IMR-90 (cell line): ENCODE measurements around the gene NOC2L. TPM values are rescaled to one million over a fixed set of nuclear protein-coding genes. Genes with fewer than 3 reads are reported as not detected.

Experiments
- ATAC-seq: fragments of 200-7000 bp; cut with Tn5 transposase; 2 replicates; pipeline ENCODE4 v1.9.1; 2020; ENCODE audit warnings: low read depth, mild to moderate bottlenecking, moderate library complexity
- BruUV-seq: library from RNA; stranded (reverse); fragments of 400-500 nt; replicated peaks from 2 replicates; lab custom pipeline; 2021; lab: Mats Ljungman, UMichigan
- CTCF ChIA-PET: fragments of 300-600 bp; formaldehyde crosslinking; extraction: SDS; loops from one replicate; lab custom pipeline; 2021; ENCODE audit warnings: antibody characterized with exemption; lab: Yijun Ruan, JAX
- POLR2A ChIA-PET: fragments of 300-600 bp; sonication (Branson Sonifier 250); formaldehyde crosslinking; loops from one replicate; lab custom pipeline; 2022; ENCODE audit warnings: antibody characterized with exemption; ENCODE audit not compliant: unreplicated experiment; lab: Charles Lee
- DNase-seq: peaks from one replicate; pipeline ENCODE4 v3.0.0; 2013
- H2AFZ ChIP-seq: replicated peaks from 2 replicates; pipeline ENCODE3; 2013; ENCODE audit warnings: low read length, mild to moderate bottlenecking; ENCODE audit not compliant: poor library complexity
- H2AK5ac ChIP-seq: 2 replicates; pipeline ENCODE4 v1.6.1; 2013; ENCODE audit warnings: low read depth, low read length, inconsistent platforms
- H2AK9ac ChIP-seq: replicated peaks from 2 replicates; pipeline ENCODE3; 2013; ENCODE audit warnings: mild to moderate bottlenecking, low read depth, low read length, moderate library complexity; ENCODE audit not compliant: poor library complexity
- H2BK120ac ChIP-seq: 2 replicates; pipeline ENCODE4 v1.6.1; 2013; ENCODE audit warnings: low read depth, low read length, inconsistent platforms
- H2BK15ac ChIP-seq: 3 replicates; pipeline ENCODE4 v1.6.1; 2013; ENCODE audit warnings: low read depth, low read length, inconsistent platforms
- H2BK20ac ChIP-seq: 2 replicates; pipeline ENCODE4 v1.6.1; 2013; ENCODE audit warnings: low read depth, mild to moderate bottlenecking, inconsistent platforms, low read length, moderate library complexity
- H2BK5ac ChIP-seq: 2 replicates; pipeline ENCODE4 v1.6.1; 2013; ENCODE audit warnings: mild to moderate bottlenecking, low read depth, low read length, inconsistent platforms; ENCODE audit not compliant: poor library complexity, severe bottlenecking
- H3K14ac ChIP-seq: replicated peaks from 2 replicates; pipeline ENCODE4 v1.6.1; 2013; ENCODE audit warnings: low read depth, low read length, inconsistent platforms
- H3K18ac ChIP-seq: 2 replicates; pipeline ENCODE4 v1.6.1; 2013; ENCODE audit warnings: low read depth, low read length, control low read depth
- H3K23ac ChIP-seq: 2 replicates; pipeline ENCODE4 v1.6.1; 2013; ENCODE audit warnings: low read depth, low read length, inconsistent platforms
- H3K27ac ChIP-seq: 2 replicates; pipeline ENCODE4 v1.5.1; 2013; ENCODE audit warnings: mild to moderate bottlenecking, control low read depth, low read length; ENCODE audit not compliant: insufficient read depth
- H3K27me3 ChIP-seq: 2 replicates; pipeline ENCODE4 v1.6.1; 2013; ENCODE audit warnings: low read length; ENCODE audit not compliant: control insufficient read depth, insufficient read depth
- H3K36me3 ChIP-seq: 2 replicates; pipeline ENCODE4 v1.6.1; 2013; ENCODE audit warnings: low read length, mixed read lengths; ENCODE audit not compliant: control insufficient read depth, insufficient read depth
- H3K4ac ChIP-seq: 2 replicates; pipeline ENCODE4 v1.6.1; 2013; ENCODE audit warnings: low read depth, low read length, inconsistent platforms
- H3K4me1 ChIP-seq: 2 replicates; pipeline ENCODE4 v1.6.1; 2013; ENCODE audit warnings: low read length, mixed read lengths; ENCODE audit not compliant: control insufficient read depth, insufficient read depth
- H3K4me2 ChIP-seq: 2 replicates; pipeline ENCODE4 v1.6.1; 2013; ENCODE audit warnings: low read depth, mild to moderate bottlenecking, control low read depth, low read length, moderate library complexity
- H3K4me3 ChIP-seq: 2 replicates; pipeline ENCODE4 v1.5.1; 2013; ENCODE audit warnings: low read depth, mild to moderate bottlenecking, control low read depth, low read length, moderate library complexity; ENCODE audit not compliant: insufficient read depth
- H3K56ac ChIP-seq: 2 replicates; pipeline ENCODE4 v1.6.1; 2013; ENCODE audit warnings: low read length, inconsistent platforms; ENCODE audit not compliant: insufficient read depth; ENCODE audit errors: extremely low read depth
- H3K79me1 ChIP-seq, 2 experiments: 2 replicates each; pipeline ENCODE4 v1.6.1; 2013; ENCODE audit warnings: low read length in 2 of 2, inconsistent platforms in 1 of 2, low read depth in 1 of 2
- H3K9ac ChIP-seq: 2 replicates; pipeline ENCODE4 v1.6.1; 2013; ENCODE audit warnings: low read depth, low read length, control low read depth
- H3K9me1 ChIP-seq: 2 replicates; pipeline ENCODE4 v1.6.1; 2013; ENCODE audit warnings: low read length, inconsistent platforms; ENCODE audit not compliant: insufficient read depth
- H3K9me3 ChIP-seq: 2 replicates; pipeline ENCODE4 v1.6.1; 2013; ENCODE audit warnings: low read length; ENCODE audit not compliant: control insufficient read depth, insufficient read depth
- H4K20me1 ChIP-seq: 2 replicates; pipeline ENCODE4 v1.6.1; 2013; ENCODE audit warnings: low read length, inconsistent platforms; ENCODE audit not compliant: insufficient read depth
- H4K5ac ChIP-seq: 2 replicates; pipeline ENCODE4 v1.6.1; 2013; ENCODE audit warnings: mild to moderate bottlenecking, low read depth, low read length, control low read depth
- H4K8ac ChIP-seq, 2 experiments: 2 replicates each; pipeline ENCODE4 v1.6.1; 2013; ENCODE audit warnings: low read depth in 2 of 2, low read length in 2 of 2, control low read depth in 1 of 2, inconsistent platforms in 1 of 2
- H4K91ac ChIP-seq: 2 replicates; pipeline ENCODE4 v1.6.1; 2013; ENCODE audit warnings: low read depth, low read length, inconsistent platforms; ENCODE audit not compliant: insufficient read depth
- BHLHE40 ChIP-seq: fragments of 150-350 bp; IDR thresholded peaks from 2 replicates; pipeline ENCODE4 v1.6.1; 2016; ENCODE audit warnings: mild to moderate bottlenecking, low read depth, low read length
- CEBPB ChIP-seq: IDR thresholded peaks from 2 replicates; pipeline ENCODE4 v1.6.1; 2012; ENCODE audit warnings: low read depth, low read length, improper control_type of control experiment
- CHD1 ChIP-seq: IDR thresholded peaks from 2 replicates; pipeline ENCODE4 v1.6.1; 2012; ENCODE audit warnings: low read depth, low read length, improper control_type of control experiment
- MAFK ChIP-seq: IDR thresholded peaks from 2 replicates; pipeline ENCODE4 v1.6.1; 2012; ENCODE audit warnings: low read depth, low read length, improper control_type of control experiment
- MAZ ChIP-seq: IDR thresholded peaks from 2 replicates; pipeline ENCODE4 v1.6.1; 2012; ENCODE audit warnings: low read depth, mild to moderate bottlenecking, low read length, improper control_type of control experiment, moderate library complexity, borderline replicate concordance
- MXI1 ChIP-seq: IDR thresholded peaks from 2 replicates; pipeline ENCODE4 v1.6.1; 2012; ENCODE audit warnings: low read depth, mild to moderate bottlenecking, low read length, moderate library complexity, borderline replicate concordance
- NFE2L2 ChIP-seq: fragments of 150-350 bp; IDR thresholded peaks from 2 replicates; pipeline ENCODE4 v1.6.1; 2016; ENCODE audit warnings: low read depth, mild to moderate bottlenecking, low read length
- POLR2A ChIP-seq: IDR thresholded peaks from 2 replicates; pipeline ENCODE4 v1.6.1; 2012; ENCODE audit warnings: mild to moderate bottlenecking, low read depth, low read length
- RCOR1 ChIP-seq: IDR thresholded peaks from 2 replicates; pipeline ENCODE4 v1.6.1; 2012; ENCODE audit warnings: mild to moderate bottlenecking, low read length, improper control_type of control experiment; ENCODE audit not compliant: insufficient replicate concordance
- RFX5 ChIP-seq: IDR thresholded peaks from 2 replicates; pipeline ENCODE4 v1.8.0; 2012; ENCODE audit warnings: low read depth, mild to moderate bottlenecking, low read length, moderate library complexity
- SMC3 ChIP-seq: fragments of 150-350 bp; IDR thresholded peaks from 2 replicates; pipeline ENCODE4 v1.6.1; 2016; ENCODE audit warnings: low read depth, mild to moderate bottlenecking, antibody characterized with exemption, low read length, moderate library complexity
- WGBS, 2 experiments: methylation state at CpG; one replicate each; pipeline versions ENCODE4 v1.1.5 to v1.1.7; 2013; ENCODE audit warnings: missing lambda C conversion rate in 2 of 2; ENCODE audit not compliant: insufficient read length in 1 of 2; ENCODE audit errors: extremely low coverage in 2 of 2; 5-methylcytosine and 5-hydroxymethylcytosine counted together
- dilution Hi-C: fragments of 300-500 bp; cut with HindIII; formaldehyde crosslinking; loops from one replicate; pipeline ENCODE4 v1.14.3; 2018; ENCODE audit warnings: low sequenced_read_pairs; ENCODE audit not compliant: unreplicated experiment
- in situ Hi-C: fragments of 300-500 bp; cut with MboI; formaldehyde crosslinking; loops from 3 replicates; pipeline ENCODE4 v1.14.3; 2019; ENCODE audit warnings: low sequenced_read_pairs, inconsistent platforms, mixed read lengths
- intact Hi-C: fragments of 100-400 bp; cut with micrococcal nuclease; formaldehyde crosslinking; loops from 2 replicates; pipeline ENCODE4 v1.10.0; 2022
- polyA plus RNA-seq, 3 experiments: library from polyadenylated mRNA; depleted of rRNA; stranded (reverse); fragments of >200 nt; gene quantifications; 2 replicates each; pipeline ENCODE4 v1.2.3, GENCODE V29; 2012; ENCODE audit warnings: low replicate concordance in 1 of 3
- total RNA-seq: library from RNA; depleted of rRNA; stranded (reverse); fragments of >200 nt; gene quantifications from 2 replicates; pipeline ENCODE4 v1.2.3, GENCODE V29; 2012
- TF ChIP-seq, protein P1 (sequence below): conservative IDR thresholded peaks from 2 replicates; pipeline ENCODE4 v1.5.1; 2012; ENCODE audit warnings: mild to moderate bottlenecking, low read depth, low read length, improper control_type of control experiment
- TF ChIP-seq, protein P2 (sequence below): fragments of 150-350 bp; IDR thresholded peaks from 2 replicates; pipeline ENCODE4 v1.6.1; 2016; ENCODE audit warnings: low read depth, mild to moderate bottlenecking, low read length, moderate library complexity, borderline replicate concordance

The NOC2L gene
- total and polyA plus RNA-seq, 2 of the 4 experiments (the other 2 are of a cell fraction), result 74.2 to 106 TPM

DNA sequence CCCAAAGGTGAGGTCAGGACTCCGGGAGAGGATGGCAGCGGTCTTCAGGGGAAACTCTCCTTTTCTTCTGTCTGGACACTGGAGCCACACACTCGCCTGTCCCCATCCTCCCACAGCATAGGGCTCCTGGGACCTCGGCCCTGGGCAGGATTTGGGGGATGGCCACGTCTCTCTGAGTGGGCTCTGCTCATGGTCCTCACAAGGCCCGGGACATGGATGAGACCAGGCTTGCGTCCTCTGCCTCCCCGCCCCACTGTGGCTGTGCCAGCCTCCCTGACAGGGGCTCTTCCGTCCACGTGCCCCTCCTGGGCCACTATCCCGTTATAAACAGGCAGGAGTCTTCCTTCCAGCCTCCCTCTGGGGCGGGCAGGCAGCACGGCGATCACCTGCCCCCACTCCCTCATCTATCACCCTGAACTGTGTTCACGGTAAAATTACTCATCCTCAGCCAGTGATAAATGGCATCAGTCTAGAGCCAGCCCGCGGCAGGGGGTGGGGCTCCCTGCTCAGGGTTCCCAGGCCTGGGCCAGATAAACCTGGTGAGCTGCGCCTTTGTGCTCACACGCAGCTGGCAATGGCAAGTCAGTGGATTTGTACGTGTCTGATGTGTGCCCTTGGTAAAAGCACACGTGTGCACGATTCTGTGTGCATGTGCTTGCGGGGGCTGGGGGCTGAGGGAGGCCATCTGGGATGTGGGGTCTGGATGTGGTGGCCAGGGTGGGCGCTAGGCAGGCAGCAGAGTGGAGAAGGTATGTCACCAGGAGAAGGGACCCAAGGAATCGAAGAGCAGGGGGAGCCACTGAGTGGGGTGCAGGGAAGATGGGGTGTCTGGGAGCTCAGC lies 48.0 kb downstream of the NOC2L start:
- H2AFZ ChIP-seq, result peak overlapping the region; percentile 77
- 0 out of 2 replicates have a peak overlapping the region, but pooled peaks have one; percentile 56 for H3K23ac ChIP-seq
- peak overlapping the region; percentile 40; the same call in 1 of the 2 replicates for H3K4ac ChIP-seq
- BruUV-seq, result no TSS peak
- ChIA-PET CTCF (no interaction called here), POLR2A (no interaction called here)
- peak; percentile 26; the same call in 1 of the 2 replicates for ATAC-seq
- no peak overlapping the region for H3K27ac ChIP-seq
- H4K20me1 ChIP-seq, result no peaks in the 10 kb centered on the region; the same call in 1 of the 2 replicates
- in situ Hi-C loops, result loop anchor here (5.0 kb wide), 1 partner anchor 46 kb away; the partner anchor contains the start of gene NOC2L
- H3K4me3 ChIP-seq, result no peak overlapping the region
- peak overlapping the region; percentile 15; the same call in 1 of the 2 replicates for H3K14ac ChIP-seq
- intact Hi-C loops, result no loop called here
- H2AK5ac ChIP-seq, result peak overlapping the region; percentile 65; the same call in 1 of the 2 replicates
- peak overlapping the region; percentile 75 for H4K91ac ChIP-seq
- H4K5ac ChIP-seq, result no peak overlapping the region
- peak overlapping the region; percentile 87 for H2AK9ac ChIP-seq
- no peak overlapping the region for H2BK120ac ChIP-seq
- no peaks in the 10 kb centered on the region for H3K36me3 ChIP-seq
- 40% methylated on average over 17 of the region's 25 CpGs; no CpG with 5 or more reads in 1 of the 2 experiments for WGBS, 2 experiments
- H3K4me2 ChIP-seq, result no peak overlapping the region
- H2BK5ac ChIP-seq, result no peak overlapping the region
- H3K9me1 ChIP-seq, result no peaks in the 10 kb centered on the region
- H2BK20ac ChIP-seq, result no peak overlapping the region; the same call in 1 of the 2 replicates
- H3K9ac ChIP-seq, result no peak overlapping the region
- no peaks in the 10 kb centered on the region for H3K9me3 ChIP-seq
- H2BK15ac ChIP-seq, result 0 out of 3 replicates have a peak overlapping the region, but pooled peaks have one; percentile 21
- no peak overlapping the region for H3K56ac ChIP-seq
- H3K79me1 ChIP-seq, result no peaks in the 10 kb centered on the region
- H3K18ac ChIP-seq, result no peak overlapping the region
- dilution Hi-C loops, result no loop called here
- H3K27me3 ChIP-seq, result no peaks in the 10 kb centered on the region
- TF ChIP-seq MXI1, result no peak
- TF ChIP-seq POLR2A, result no peak
- TF ChIP-seq MAZ, result no peak
- no peak for TF ChIP-seq BHLHE40
- no peak for TF ChIP-seq RFX5
- no peak for TF ChIP-seq NFE2L2
- TF ChIP-seq CHD1, result no peak
- TF ChIP-seq, protein P1, sequence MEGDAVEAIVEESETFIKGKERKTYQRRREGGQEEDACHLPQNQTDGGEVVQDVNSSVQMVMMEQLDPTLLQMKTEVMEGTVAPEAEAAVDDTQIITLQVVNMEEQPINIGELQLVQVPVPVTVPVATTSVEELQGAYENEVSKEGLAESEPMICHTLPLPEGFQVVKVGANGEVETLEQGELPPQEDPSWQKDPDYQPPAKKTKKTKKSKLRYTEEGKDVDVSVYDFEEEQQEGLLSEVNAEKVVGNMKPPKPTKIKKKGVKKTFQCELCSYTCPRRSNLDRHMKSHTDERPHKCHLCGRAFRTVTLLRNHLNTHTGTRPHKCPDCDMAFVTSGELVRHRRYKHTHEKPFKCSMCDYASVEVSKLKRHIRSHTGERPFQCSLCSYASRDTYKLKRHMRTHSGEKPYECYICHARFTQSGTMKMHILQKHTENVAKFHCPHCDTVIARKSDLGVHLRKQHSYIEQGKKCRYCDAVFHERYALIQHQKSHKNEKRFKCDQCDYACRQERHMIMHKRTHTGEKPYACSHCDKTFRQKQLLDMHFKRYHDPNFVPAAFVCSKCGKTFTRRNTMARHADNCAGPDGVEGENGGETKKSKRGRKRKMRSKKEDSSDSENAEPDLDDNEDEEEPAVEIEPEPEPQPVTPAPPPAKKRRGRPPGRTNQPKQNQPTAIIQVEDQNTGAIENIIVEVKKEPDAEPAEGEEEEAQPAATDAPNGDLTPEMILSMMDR, result no peak
- TF ChIP-seq CEBPB, result no peak
- TF ChIP-seq SMC3, result no peak
- TF ChIP-seq MAFK, result no peak
- TF ChIP-seq, protein P2, sequence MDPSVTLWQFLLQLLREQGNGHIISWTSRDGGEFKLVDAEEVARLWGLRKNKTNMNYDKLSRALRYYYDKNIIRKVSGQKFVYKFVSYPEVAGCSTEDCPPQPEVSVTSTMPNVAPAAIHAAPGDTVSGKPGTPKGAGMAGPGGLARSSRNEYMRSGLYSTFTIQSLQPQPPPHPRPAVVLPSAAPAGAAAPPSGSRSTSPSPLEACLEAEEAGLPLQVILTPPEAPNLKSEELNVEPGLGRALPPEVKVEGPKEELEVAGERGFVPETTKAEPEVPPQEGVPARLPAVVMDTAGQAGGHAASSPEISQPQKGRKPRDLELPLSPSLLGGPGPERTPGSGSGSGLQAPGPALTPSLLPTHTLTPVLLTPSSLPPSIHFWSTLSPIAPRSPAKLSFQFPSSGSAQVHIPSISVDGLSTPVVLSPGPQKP, result no peak
- TF ChIP-seq RCOR1, result no peak
- DNase-seq, result peak; percentile 31
- H4K8ac ChIP-seq, result peak overlapping the region in 1 of 2 experiments; percentile 21; a peak in 1 of 4 replicates
- H3K4me1 ChIP-seq, result peaks cover 20% of the 10 kb centered on the region
